Nephron (organoid): Measurements from ENCODE around the gene XRCC5.

ENCODE experiments used
- H3K27ac Mint-ChIP-seq, 3 experiments: 2 replicates each; pipeline ENCODE4 v1.8.0; 2020; ENCODE audit warnings: mixed read lengths in 3 of 3, mild to moderate bottlenecking in 2 of 3, moderate library complexity in 1 of 3
- H3K27me3 Mint-ChIP-seq: 2 replicates; pipeline ENCODE4 v1.8.0; 2021; ENCODE audit warnings: low read depth, mild to moderate bottlenecking, moderate library complexity, mixed read lengths
- H3K36me3 Mint-ChIP-seq: 2 replicates; pipeline ENCODE4 v1.8.0; 2020; ENCODE audit warnings: low read depth, mixed read lengths
- H3K4me1 Mint-ChIP-seq: 2 replicates; pipeline ENCODE4 v1.8.0; 2020; ENCODE audit warnings: mixed read lengths
- H3K4me3 Mint-ChIP-seq, 3 experiments: 2 replicates each; pipeline ENCODE4 v1.8.0; 2020; ENCODE audit warnings: mild to moderate bottlenecking in 3 of 3, mixed read lengths in 3 of 3, moderate library complexity in 2 of 3
- H3K9me3 Mint-ChIP-seq: 2 replicates; pipeline ENCODE4 v1.8.0; 2020; ENCODE audit warnings: mixed read lengths
- TF ChIP-seq, protein P1 (sequence below), 3 experiments: fragments of 200-600 bp; sonication (generic); IDR thresholded peaks; one replicate each; pipeline ENCODE4 v1.5.0; 2021; ENCODE audit warnings: antibody characterized with exemption in 3 of 3; ENCODE audit not compliant: unreplicated experiment in 3 of 3

Gene XRCC5

GRCh38 chr2:216108967-216109921, at the start of gene XRCC5:
Gene XRCC5 (plus strand): TSS chr2:216109348. CDS start chr2:216109437, 89 bp downstream.
- Mint-ChIP-seq H3K27me3 (no peaks in the 10 kb centered on the region), H3K27ac (peak within 1 kb of the TSS; percentile 96 to 99 (median 98)), H3K4me1 (peaks cover 61% of the 10 kb centered on the region), H3K4me3 (peak within 1 kb of the TSS; percentile 99 to 100 (median 100)), H3K9me3 (no peaks in the 10 kb centered on the region), H3K36me3 (peaks cover 35% of the 10 kb centered on the region)
- TF ChIP-seq, protein P1, sequence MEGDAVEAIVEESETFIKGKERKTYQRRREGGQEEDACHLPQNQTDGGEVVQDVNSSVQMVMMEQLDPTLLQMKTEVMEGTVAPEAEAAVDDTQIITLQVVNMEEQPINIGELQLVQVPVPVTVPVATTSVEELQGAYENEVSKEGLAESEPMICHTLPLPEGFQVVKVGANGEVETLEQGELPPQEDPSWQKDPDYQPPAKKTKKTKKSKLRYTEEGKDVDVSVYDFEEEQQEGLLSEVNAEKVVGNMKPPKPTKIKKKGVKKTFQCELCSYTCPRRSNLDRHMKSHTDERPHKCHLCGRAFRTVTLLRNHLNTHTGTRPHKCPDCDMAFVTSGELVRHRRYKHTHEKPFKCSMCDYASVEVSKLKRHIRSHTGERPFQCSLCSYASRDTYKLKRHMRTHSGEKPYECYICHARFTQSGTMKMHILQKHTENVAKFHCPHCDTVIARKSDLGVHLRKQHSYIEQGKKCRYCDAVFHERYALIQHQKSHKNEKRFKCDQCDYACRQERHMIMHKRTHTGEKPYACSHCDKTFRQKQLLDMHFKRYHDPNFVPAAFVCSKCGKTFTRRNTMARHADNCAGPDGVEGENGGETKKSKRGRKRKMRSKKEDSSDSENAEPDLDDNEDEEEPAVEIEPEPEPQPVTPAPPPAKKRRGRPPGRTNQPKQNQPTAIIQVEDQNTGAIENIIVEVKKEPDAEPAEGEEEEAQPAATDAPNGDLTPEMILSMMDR (IDR thresholded peaks at IDR 0.05; ENCODE audit: unreplicated experiment in 3 of 3) = no peak

DNA sequence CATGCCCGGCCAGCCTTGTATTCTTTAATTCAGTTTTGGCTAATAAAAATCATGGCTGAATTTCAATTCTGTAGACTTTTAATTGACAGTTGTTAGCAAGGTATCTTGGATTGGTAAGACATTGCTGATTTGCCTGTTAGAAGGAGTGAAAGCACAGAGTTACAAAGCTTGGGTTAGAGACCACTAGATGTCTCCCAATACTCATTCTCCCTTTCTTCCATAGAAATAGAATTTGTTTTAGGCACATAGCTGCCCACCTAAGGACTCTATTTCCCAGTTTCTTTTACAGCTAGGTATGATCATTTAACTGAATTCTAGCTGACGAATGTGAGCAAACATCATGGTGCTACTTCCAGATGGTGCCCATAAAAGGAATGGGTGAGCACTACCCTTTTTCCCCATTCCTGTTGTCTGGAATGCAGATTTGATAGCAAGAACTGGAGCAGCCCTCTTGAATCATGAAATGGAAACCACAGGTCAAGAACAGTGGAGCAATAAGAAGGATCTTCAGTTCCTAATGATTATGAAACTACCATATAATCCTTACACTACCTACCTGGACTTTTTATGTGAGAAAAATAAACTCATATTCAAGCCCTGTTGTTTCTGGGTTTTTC, 45.0 kb upstream of the XRCC5 start:
- H3K9me3 Mint-ChIP-seq = no peaks in the 10 kb centered on the region
- H3K27ac Mint-ChIP-seq = no peak overlapping the region
- TF ChIP-seq, protein P1 (IDR thresholded peaks at IDR 0.05; ENCODE audit: unreplicated experiment in 3 of 3) = peak in 2 of 3 experiments; percentile 15 to 32
- peaks cover 4% of the 10 kb centered on the region for H3K4me1 Mint-ChIP-seq
- peaks cover 27% of the 10 kb centered on the region for H3K36me3 Mint-ChIP-seq
- H3K27me3 Mint-ChIP-seq = no peaks in the 10 kb centered on the region
- no peak overlapping the region for H3K4me3 Mint-ChIP-seq

- TF ChIP-seq, protein P1 (IDR thresholded peaks at IDR 0.05; ENCODE audit: unreplicated experiment in 3 of 3) = no peak
- Mint-ChIP-seq H3K4me1 (peaks cover 4% of the 10 kb centered on the region), H3K27me3 (no peaks in the 10 kb centered on the region), H3K36me3 (peaks cover 25% of the 10 kb centered on the region), H3K27ac (no peak overlapping the region), H3K9me3 (no peaks in the 10 kb centered on the region), H3K4me3 (no peak overlapping the region)
Measured at GRCh38 chr2:216064665-216065064, 44.5 kb upstream of the XRCC5 start.

DNA sequence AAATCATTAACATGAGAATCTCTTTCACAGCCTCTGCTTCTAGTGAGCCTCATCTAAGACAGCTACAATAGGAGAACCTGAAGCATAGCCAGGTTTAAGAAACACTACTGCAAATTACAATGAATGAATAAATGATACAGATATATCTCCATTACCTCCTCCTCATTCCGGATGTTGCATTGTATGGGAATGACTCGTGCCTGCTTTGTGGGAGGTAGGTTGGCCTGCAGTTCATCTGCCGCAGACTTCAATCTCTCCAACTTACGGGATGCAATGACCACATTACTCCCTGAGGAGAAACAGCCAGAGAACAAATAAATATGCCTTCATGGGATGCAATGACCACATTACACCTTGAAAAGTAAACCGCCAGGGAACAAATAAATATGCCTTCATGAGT, 42.9 kb upstream of the XRCC5 start:
- Mint-ChIP-seq H3K27me3 (no peaks in the 10 kb centered on the region), H3K36me3 (peaks cover 28% of the 10 kb centered on the region), H3K4me1 (peaks cover 4% of the 10 kb centered on the region), H3K27ac (no peak overlapping the region), H3K4me3 (no peak overlapping the region), H3K9me3 (no peaks in the 10 kb centered on the region)
- TF ChIP-seq, protein P1 (IDR thresholded peaks at IDR 0.05; ENCODE audit: unreplicated experiment in 3 of 3) = no peak

DNA sequence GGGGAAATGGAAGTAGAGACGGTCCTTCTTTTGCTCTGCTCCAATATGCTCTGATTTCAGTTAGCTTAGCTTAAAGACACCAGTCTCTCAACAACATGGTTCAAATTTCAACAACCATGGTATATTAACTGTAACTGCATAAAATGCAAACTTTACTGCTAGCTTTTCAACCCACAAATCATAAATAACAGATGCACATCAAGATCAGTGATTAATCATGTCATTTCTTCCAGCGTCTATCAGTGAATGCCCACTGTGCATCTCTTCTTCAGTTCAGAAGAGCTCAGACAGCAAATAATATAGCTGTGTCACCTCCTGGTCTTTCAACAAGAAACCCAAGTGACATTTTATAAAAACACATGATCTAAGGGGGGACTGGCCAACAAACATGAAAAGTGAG, 40.1 kb upstream of the XRCC5 start:
- Mint-ChIP-seq H3K36me3 (peaks cover 18% of the 10 kb centered on the region), H3K27ac (no peak overlapping the region), H3K9me3 (no peaks in the 10 kb centered on the region), H3K27me3 (no peaks in the 10 kb centered on the region), H3K4me1 (peaks cover 4% of the 10 kb centered on the region), H3K4me3 (no peak overlapping the region)
- TF ChIP-seq, protein P1 (IDR thresholded peaks at IDR 0.05; ENCODE audit: unreplicated experiment in 3 of 3) = no peak
